Measurements from ENCODE around the gene NBL1.

DNA sequence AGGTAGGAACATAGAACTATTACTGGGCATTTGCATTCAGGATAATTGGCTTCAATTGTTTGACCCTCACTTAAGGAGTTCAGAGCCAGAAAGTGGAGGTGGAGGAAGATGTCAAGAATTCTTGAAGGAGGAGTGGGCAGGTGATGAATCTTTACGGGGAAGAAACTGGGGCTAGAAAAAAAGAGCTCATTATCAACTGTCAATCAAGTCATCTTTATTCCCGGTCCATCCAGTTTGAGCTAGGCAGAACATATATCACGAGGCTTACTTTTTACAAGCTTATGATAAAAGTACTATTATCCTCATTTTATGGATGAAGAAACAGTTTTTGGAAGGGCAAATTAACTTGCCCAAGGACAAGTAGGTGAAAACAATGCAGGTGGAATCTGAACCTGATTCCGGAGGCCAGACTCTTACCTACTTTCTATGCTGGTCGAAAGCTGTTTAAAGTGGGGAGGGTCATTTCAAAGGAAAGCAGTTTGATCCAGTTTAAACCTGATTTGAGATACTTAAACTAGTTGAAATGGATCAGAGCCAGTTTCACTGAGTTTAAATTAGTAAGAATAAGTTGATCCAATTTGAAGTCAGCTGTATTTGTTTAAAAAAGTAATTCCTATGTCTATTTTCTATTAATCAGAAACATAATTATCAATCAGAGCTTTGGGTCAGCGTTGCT is 13.3 kb upstream of the NBL1 start:
- TF ChIP-seq ZNF768 (tag by site-specific recombination; IDR thresholded peaks at IDR 0.05) (no peak), ZBTB10 (tag by site-specific recombination; IDR thresholded peaks at IDR 0.05) (no peak), ZEB2 (tag by site-specific recombination; IDR thresholded peaks at IDR 0.05) (no peak), ZNF501 (tag by site-specific recombination; IDR thresholded peaks at IDR 0.05) (no peak), MEIS1 (CRISPR knock-in tag; IDR thresholded peaks at IDR 0.05; ENCODE audit: borderline replicate concordance) (no peak), ZBTB49 (tag by site-specific recombination; IDR thresholded peaks at IDR 0.05; ENCODE audit: low read depth) (no peak), ZBTB26 (tag by site-specific recombination; optimal IDR thresholded peaks at IDR 0.05) (no peak), CTCF (tag by site-specific recombination; IDR thresholded peaks at IDR 0.05) (no peak), KLF7 (tag by site-specific recombination; IDR thresholded peaks at IDR 0.05; ENCODE audit: borderline replicate concordance) (no peak)
- TF ChIP-seq, protein P1, sequence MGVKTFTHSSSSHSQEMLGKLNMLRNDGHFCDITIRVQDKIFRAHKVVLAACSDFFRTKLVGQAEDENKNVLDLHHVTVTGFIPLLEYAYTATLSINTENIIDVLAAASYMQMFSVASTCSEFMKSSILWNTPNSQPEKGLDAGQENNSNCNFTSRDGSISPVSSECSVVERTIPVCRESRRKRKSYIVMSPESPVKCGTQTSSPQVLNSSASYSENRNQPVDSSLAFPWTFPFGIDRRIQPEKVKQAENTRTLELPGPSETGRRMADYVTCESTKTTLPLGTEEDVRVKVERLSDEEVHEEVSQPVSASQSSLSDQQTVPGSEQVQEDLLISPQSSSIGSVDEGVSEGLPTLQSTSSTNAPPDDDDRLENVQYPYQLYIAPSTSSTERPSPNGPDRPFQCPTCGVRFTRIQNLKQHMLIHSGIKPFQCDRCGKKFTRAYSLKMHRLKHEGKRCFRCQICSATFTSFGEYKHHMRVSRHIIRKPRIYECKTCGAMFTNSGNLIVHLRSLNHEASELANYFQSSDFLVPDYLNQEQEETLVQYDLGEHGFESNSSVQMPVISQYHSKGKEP (tag by site-specific recombination; IDR thresholded peaks at IDR 0.05) = no peak

All from HEK293 (cell line).